A673 (cell line): ENCODE results near the gene RMDN3. TPM values are rescaled to one million over a fixed set of nuclear protein-coding genes. Genes with fewer than 3 reads are reported as not detected.

Source experiments
- BruUV-seq: library from RNA; stranded (reverse); fragments of 400-500 nt; replicated peaks from 2 replicates; lab custom pipeline; 2021; lab: Mats Ljungman, UMichigan
- CTCF ChIA-PET: fragments of 300-600 bp; sonication (Branson Sonifier 250); formaldehyde crosslinking; loops from one replicate; lab custom pipeline; 2022; ENCODE audit warnings: antibody characterized with exemption; lab: Charles Lee
- POLR2A ChIA-PET: fragments of 300-600 bp; sonication (Branson Sonifier 250); formaldehyde crosslinking; loops from one replicate; lab custom pipeline; 2022; ENCODE audit warnings: antibody characterized with exemption; ENCODE audit not compliant: low non-redundant PET; lab: Charles Lee
- DNase-seq: peaks from one replicate; pipeline ENCODE4 v3.0.0-alpha.2; 2015; ENCODE audit warnings: low spot score
- H3K27ac ChIP-seq: fragments of 200-600 bp; sonication (generic); 2 replicates; pipeline ENCODE4 v1.5.1; 2016; ENCODE audit warnings: mixed run types, low read depth, mild to moderate bottlenecking, mixed read lengths, antibody characterized with exemption, low read length; ENCODE audit not compliant: poor library complexity, severe bottlenecking
- H3K27me3 ChIP-seq: fragments of 200-600 bp; sonication (generic); replicated peaks from 2 replicates; pipeline ENCODE4 v1.6.1; 2017; ENCODE audit warnings: mixed run types, low read depth, mild to moderate bottlenecking, mixed read lengths, antibody characterized with exemption, low read length; ENCODE audit not compliant: insufficient read depth, poor library complexity
- H3K36me3 ChIP-seq: fragments of 200-600 bp; sonication (generic); 2 replicates; pipeline ENCODE4 v1.6.1; 2016; ENCODE audit warnings: mixed run types, mild to moderate bottlenecking, mixed read lengths, antibody characterized with exemption, low read length; ENCODE audit not compliant: insufficient read depth, poor library complexity, severe bottlenecking
- H3K4me1 ChIP-seq: fragments of 200-600 bp; sonication (generic); 2 replicates; pipeline ENCODE4 v1.6.1; 2017; ENCODE audit warnings: mixed run types, mild to moderate bottlenecking, mixed read lengths, antibody characterized with exemption, low read length; ENCODE audit not compliant: insufficient read depth, poor library complexity, severe bottlenecking
- H3K4me3 ChIP-seq: fragments of 200-600 bp; sonication (generic); 2 replicates; pipeline ENCODE4 v1.5.1; 2016; ENCODE audit warnings: low read depth, mixed run types, mild to moderate bottlenecking, mixed read lengths, low read length; ENCODE audit not compliant: poor library complexity, severe bottlenecking
- H3K9me3 ChIP-seq: fragments of 200-600 bp; sonication (generic); 2 replicates; pipeline ENCODE4 v1.6.1; 2016; ENCODE audit warnings: mixed run types, low read depth, mild to moderate bottlenecking, mixed read lengths, antibody characterized with exemption, low read length; ENCODE audit not compliant: poor library complexity, severe bottlenecking
- EZH2 ChIP-seq: fragments of 200-600 bp; sonication (generic); IDR thresholded peaks from 2 replicates; pipeline ENCODE4 v1.6.1; 2017; ENCODE audit warnings: borderline replicate concordance, low read depth, mild to moderate bottlenecking, mixed read lengths, antibody characterized with exemption, low read length; ENCODE audit not compliant: poor library complexity, severe bottlenecking
- intact Hi-C: fragments of 100-400 bp; cut with micrococcal nuclease; formaldehyde crosslinking; loops from one replicate; pipeline ENCODE4 v1.10.0; 2022; ENCODE audit not compliant: unreplicated experiment
- total RNA-seq: library from RNA; stranded (reverse); gene quantifications from 2 replicates; pipeline ENCODE4 v1.2.3, GENCODE V29; 2021
- TF ChIP-seq, protein P1 (sequence below): fragments of 300-800, 200-600 bp; sonication (generic); conservative IDR thresholded peaks from 2 replicates; pipeline ENCODE4 v1.5.1; 2017; ENCODE audit warnings: low read depth, mild to moderate bottlenecking, antibody characterized with exemption, low read length, moderate library complexity, mixed read lengths

Gene RMDN3
- total RNA-seq, 1 experiment from 2014 or later, result 50.8 TPM

DNA sequence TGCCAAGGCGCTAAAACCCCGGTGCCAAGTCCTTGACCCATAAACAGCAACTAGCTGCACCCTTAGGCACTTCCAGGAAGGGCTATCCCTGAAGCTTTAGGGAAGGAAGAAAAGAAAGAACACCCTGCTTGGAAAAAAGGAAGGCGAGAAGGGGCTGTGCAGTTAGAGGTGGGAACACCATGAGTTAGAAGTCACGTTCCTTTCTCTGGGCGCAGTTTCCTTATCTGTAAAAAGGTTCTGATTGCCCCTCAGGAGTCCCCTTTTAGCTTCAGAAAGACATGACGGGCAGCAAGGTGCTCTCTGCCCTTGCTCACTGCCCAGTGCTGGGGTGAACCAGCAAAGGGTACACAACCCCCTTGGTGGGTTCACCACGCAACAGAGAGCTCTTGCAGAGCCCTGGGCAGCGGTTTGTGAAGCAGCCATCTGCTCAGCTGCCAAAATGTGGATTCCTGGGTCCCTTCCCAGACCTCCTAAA, 9.6 kb upstream of the RMDN3 start:
- CTCF ChIA-PET, result interaction anchor here (0.7 to 1.4 kb wide), 2 partner anchors 18 to 62 kb away, joined by 3 to 4 read pairs; no protein-coding TSS in a partner anchor

GRCh38 chr15:40763801-40764628, 9.0 kb upstream of the RMDN3 start, which contains the start of gene GCHFR:
Gene GCHFR, plus strand, starts transcription at chr15:40764068. Its CDS starts 113 bp downstream, at chr15:40764181.
- H3K27me3 ChIP-seq, result no peaks in the 10 kb centered on the region
- CTCF ChIA-PET, result interaction anchor here (0.7 to 1.4 kb wide), 3 partner anchors 17 to 61 kb away, joined by 3 to 4 read pairs (median 3); no protein-coding TSS in a partner anchor
- no TSS peak for BruUV-seq
- POLR2A ChIA-PET, result no interaction called here
- peak; percentile 55 for DNase-seq
- H3K27ac ChIP-seq, result peak within 1 kb of the TSS; percentile 66
- no peaks in the 10 kb centered on the region for H3K9me3 ChIP-seq
- H3K36me3 ChIP-seq, result peaks cover 4% of the 10 kb centered on the region
- intact Hi-C loops, result no loop called here
- TF ChIP-seq, protein P1, sequence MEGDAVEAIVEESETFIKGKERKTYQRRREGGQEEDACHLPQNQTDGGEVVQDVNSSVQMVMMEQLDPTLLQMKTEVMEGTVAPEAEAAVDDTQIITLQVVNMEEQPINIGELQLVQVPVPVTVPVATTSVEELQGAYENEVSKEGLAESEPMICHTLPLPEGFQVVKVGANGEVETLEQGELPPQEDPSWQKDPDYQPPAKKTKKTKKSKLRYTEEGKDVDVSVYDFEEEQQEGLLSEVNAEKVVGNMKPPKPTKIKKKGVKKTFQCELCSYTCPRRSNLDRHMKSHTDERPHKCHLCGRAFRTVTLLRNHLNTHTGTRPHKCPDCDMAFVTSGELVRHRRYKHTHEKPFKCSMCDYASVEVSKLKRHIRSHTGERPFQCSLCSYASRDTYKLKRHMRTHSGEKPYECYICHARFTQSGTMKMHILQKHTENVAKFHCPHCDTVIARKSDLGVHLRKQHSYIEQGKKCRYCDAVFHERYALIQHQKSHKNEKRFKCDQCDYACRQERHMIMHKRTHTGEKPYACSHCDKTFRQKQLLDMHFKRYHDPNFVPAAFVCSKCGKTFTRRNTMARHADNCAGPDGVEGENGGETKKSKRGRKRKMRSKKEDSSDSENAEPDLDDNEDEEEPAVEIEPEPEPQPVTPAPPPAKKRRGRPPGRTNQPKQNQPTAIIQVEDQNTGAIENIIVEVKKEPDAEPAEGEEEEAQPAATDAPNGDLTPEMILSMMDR, result peak; percentile 31
- TF ChIP-seq EZH2, result no peak
- H3K4me1 ChIP-seq, result peaks cover 42% of the 10 kb centered on the region
- peak within 1 kb of the TSS; percentile 45 for H3K4me3 ChIP-seq

More for the DNA sequence above, 9.6 kb upstream of the RMDN3 start:
- intact Hi-C loops, result no loop called here
- POLR2A ChIA-PET, result no interaction called here
- TF ChIP-seq EZH2, result no peak
- TF ChIP-seq, protein P1, result no peak
- Histone ChIP-seq H3K4me3 (peak overlapping the region; percentile 45), H3K4me1 (peaks cover 48% of the 10 kb centered on the region), H3K27ac (peak overlapping the region; percentile 66), H3K9me3 (no peaks in the 10 kb centered on the region), H3K27me3 (no peaks in the 10 kb centered on the region), H3K36me3 (peaks cover 4% of the 10 kb centered on the region)
- no peak for DNase-seq
- BruUV-seq, result TSS peak; percentile 14

GRCh38 chr15:40762919-40763800, 8.1 kb upstream of the RMDN3 start:
- Histone ChIP-seq H3K4me3 (peak overlapping the region; percentile 45), H3K27ac (peak overlapping the region; percentile 66), H3K4me1 (peaks cover 34% of the 10 kb centered on the region), H3K36me3 (peaks cover 4% of the 10 kb centered on the region), H3K27me3 (no peaks in the 10 kb centered on the region), H3K9me3 (no peaks in the 10 kb centered on the region)
- DNase-seq, result peak; percentile 71
- intact Hi-C loops, result no loop called here
- BruUV-seq, result no TSS peak
- CTCF ChIA-PET, result interaction anchor here (0.7 to 0.9 kb wide), 2 partner anchors 20 to 96 kb away, joined by 3 to 5 read pairs; no protein-coding TSS in a partner anchor
- POLR2A ChIA-PET, result no interaction called here
- TF ChIP-seq, protein P1, result no peak
- TF ChIP-seq EZH2, result no peak
